GM12892 (cell line): ENCODE results near the gene CD99.

Experiments used
- POLR2A ChIP-seq: IDR thresholded peaks from 2 replicates; pipeline ENCODE4 v1.6.1; 2011; ENCODE audit warnings: low read depth, low read length, control low read depth
- POLR2AphosphoS5 ChIP-seq: IDR thresholded peaks from 2 replicates; pipeline ENCODE4 v1.6.1; 2011; ENCODE audit warnings: low read depth, low read length, control low read depth

GRCh38 chrX:2711441-2711840, 20.3 kb downstream of the CD99 start:
- TF ChIP-seq POLR2A (no peak), POLR2AphosphoS5 (no peak)
